WTC11 (cell line): Measurements from ENCODE around the gene APCDD1. TPM values are rescaled to one million over a fixed set of nuclear protein-coding genes. Genes with fewer than 3 reads are reported as not detected.

Experiments used
- ATAC-seq: fragments of 200-7000 bp; cut with Tn5 transposase; 2 replicates; pipeline ENCODE4 v1.10.0; 2021; ENCODE audit warnings: mild to moderate bottlenecking, moderate library complexity
- CTCF ChIA-PET: fragments of 300-600 bp; sonication (Branson Sonifier 250); formaldehyde crosslinking; loops from one replicate; lab custom pipeline; 2021; ENCODE audit warnings: antibody characterized with exemption; lab: Charles Lee
- POLR2A ChIA-PET: fragments of 350-600 bp; sonication (Branson Sonifier 250); formaldehyde crosslinking; loops from one replicate; lab custom pipeline; 2021; ENCODE audit warnings: antibody characterized with exemption; lab: Charles Lee
- DNase-seq: peaks from one replicate; pipeline ENCODE4 v3.0.0; 2021; ENCODE audit warnings: low spot score
- H3K27ac Mint-ChIP-seq: 2 replicates; pipeline ENCODE4 v1.8.0; 2021; ENCODE audit warnings: mixed read lengths
- H3K27me3 Mint-ChIP-seq: 2 replicates; pipeline ENCODE4 v1.8.0; 2021; ENCODE audit warnings: low read depth, mild to moderate bottlenecking, moderate library complexity, mixed read lengths
- H3K36me3 Mint-ChIP-seq: 2 replicates; pipeline ENCODE4 v1.8.0; 2021; ENCODE audit warnings: mixed read lengths
- H3K4me1 Mint-ChIP-seq: 2 replicates; pipeline ENCODE4 v1.8.0; 2022; ENCODE audit warnings: mixed read lengths
- H3K4me3 Mint-ChIP-seq: 2 replicates; pipeline ENCODE4 v1.8.0; 2021; ENCODE audit warnings: mild to moderate bottlenecking, moderate library complexity, mixed read lengths
- H3K9me3 Mint-ChIP-seq: 2 replicates; pipeline ENCODE4 v1.8.0; 2021; ENCODE audit warnings: mixed read lengths
- ATF2 ChIP-seq: sonication (generic); formaldehyde crosslinking; IDR thresholded peaks from 2 replicates; pipeline ENCODE4 v1.8.1; 2022; ENCODE audit warnings: low read depth, missing genetic modification reagents, borderline replicate concordance
- ATF3 ChIP-seq: sonication (generic); formaldehyde crosslinking; conservative IDR thresholded peaks from 2 replicates; pipeline ENCODE4 v1.8.1; 2022; ENCODE audit warnings: mild to moderate bottlenecking, missing genetic modification reagents
- CTCF ChIP-seq: fragments of 200-600 bp; IDR thresholded peaks from 2 replicates; pipeline ENCODE4 v1.8.0; 2022; ENCODE audit warnings: antibody characterized with exemption
- E2F4 ChIP-seq: sonication (generic); formaldehyde crosslinking; IDR thresholded peaks from 2 replicates; pipeline ENCODE4 v1.8.1; 2022; ENCODE audit warnings: low read depth, mild to moderate bottlenecking, moderate library complexity, missing genetic modification reagents, borderline replicate concordance
- EMX1 ChIP-seq: fragments of 250-450 bp; sonication (Bioruptor Pico); IDR thresholded peaks from 2 replicates; pipeline ENCODE4 v1.8.0; 2021; ENCODE audit warnings: mild to moderate bottlenecking
- ERG ChIP-seq: fragments of 250-450 bp; sonication (Bioruptor Pico); IDR thresholded peaks from 2 replicates; pipeline ENCODE4 v1.8.0; 2021; ENCODE audit warnings: mild to moderate bottlenecking
- MLX ChIP-seq: sonication (generic); formaldehyde crosslinking; IDR thresholded peaks from 2 replicates; pipeline ENCODE4 v1.8.1; 2023; ENCODE audit warnings: mild to moderate bottlenecking, missing genetic modification reagents, moderate library complexity
- NFE2L1 ChIP-seq: sonication (generic); formaldehyde crosslinking; IDR thresholded peaks from 2 replicates; pipeline ENCODE4 v1.8.1; 2023; ENCODE audit warnings: missing genetic modification reagents
- PREB ChIP-seq: sonication (generic); formaldehyde crosslinking; IDR thresholded peaks from 2 replicates; pipeline ENCODE4 v1.8.1; 2022; ENCODE audit warnings: mild to moderate bottlenecking, missing genetic modification reagents, moderate library complexity, borderline replicate concordance
- RELA ChIP-seq: sonication (generic); formaldehyde crosslinking; IDR thresholded peaks from 2 replicates; pipeline ENCODE4 v1.8.1; 2022; ENCODE audit warnings: missing genetic modification reagents, mild to moderate bottlenecking, borderline replicate concordance
- ZBTB21 ChIP-seq: sonication (generic); formaldehyde crosslinking; IDR thresholded peaks from 2 replicates; pipeline ENCODE4 v1.8.1; 2023; ENCODE audit warnings: mild to moderate bottlenecking, missing genetic modification reagents, borderline replicate concordance
- ZNF121 ChIP-seq: sonication (generic); formaldehyde crosslinking; IDR thresholded peaks from 2 replicates; pipeline ENCODE4 v1.8.0; 2023; ENCODE audit warnings: missing genetic modification reagents
- ZNF263 ChIP-seq: sonication (generic); formaldehyde crosslinking; IDR thresholded peaks from 2 replicates; pipeline ENCODE4 v1.8.1; 2022; ENCODE audit warnings: low read depth, mild to moderate bottlenecking, moderate library complexity, missing genetic modification reagents
- ZNF281 ChIP-seq: sonication (generic); formaldehyde crosslinking; IDR thresholded peaks from 2 replicates; pipeline ENCODE4 v1.8.0; 2023; ENCODE audit warnings: mild to moderate bottlenecking, missing genetic modification reagents
- ZNF423 ChIP-seq: fragments of 250-450 bp; sonication (Bioruptor Pico); IDR thresholded peaks from 2 replicates; pipeline ENCODE4 v2.1.2; 2022; ENCODE audit warnings: mild to moderate bottlenecking, moderate library complexity
- ZNF512 ChIP-seq: sonication (generic); formaldehyde crosslinking; IDR thresholded peaks from 2 replicates; pipeline ENCODE4 v1.8.1; 2022; ENCODE audit warnings: missing genetic modification reagents, borderline replicate concordance
- total RNA-seq: library from RNA; stranded (reverse); gene quantifications from 3 replicates; pipeline ENCODE4 v1.2.3, GENCODE V29; 2021

Gene APCDD1
- total RNA-seq, 1 experiment from 2014 or later = 7.1 TPM

- no peak overlapping the region for H3K4me3 Mint-ChIP-seq
- H3K9me3 Mint-ChIP-seq = no peaks in the 10 kb centered on the region
- H3K36me3 Mint-ChIP-seq = no peaks in the 10 kb centered on the region
- DNase-seq (no peak), ATAC-seq (no peak)
- no peaks in the 10 kb centered on the region; the same call in none of the 2 replicates for H3K27me3 Mint-ChIP-seq
- no peak for TF ChIP-seq RELA (CRISPR knock-in tag)
- TF ChIP-seq ZNF281 (CRISPR knock-in tag) = no peak
- TF ChIP-seq ZNF121 = 0 out of 2 replicates have a peak, but pooled peaks have one; percentile 38
- TF ChIP-seq ZNF512 = no peak
- no peak overlapping the region for H3K27ac Mint-ChIP-seq
- ChIA-PET POLR2A (no interaction called here), CTCF (no interaction called here)
- H3K4me1 Mint-ChIP-seq = peaks cover 7% of the 10 kb centered on the region
These were observed 11.9 kb upstream of the APCDD1 start for GRCh38 chr18:10442551-10442971.

GRCh38 chr18:10443001-10443400 is 11.4 kb upstream of the APCDD1 start:
- ChIA-PET CTCF (no interaction called here), POLR2A (no interaction called here)
- Mint-ChIP-seq H3K27me3 (no peaks in the 10 kb centered on the region; the same call in none of the 2 replicates), H3K36me3 (no peaks in the 10 kb centered on the region), H3K9me3 (no peaks in the 10 kb centered on the region), H3K27ac (no peak overlapping the region), H3K4me1 (peaks cover 7% of the 10 kb centered on the region), H3K4me3 (no peak overlapping the region)
- DNase-seq = no peak
- ATAC-seq = no peak
- TF ChIP-seq ATF3 = no peak
- TF ChIP-seq MLX (CRISPR knock-in tag) = no peak
- no peak for TF ChIP-seq ZNF263 (CRISPR knock-in tag)
- no peak for TF ChIP-seq ZNF423 (CRISPR knock-in tag)
- no peak for TF ChIP-seq NFE2L1 (CRISPR knock-in tag)
- no peak for TF ChIP-seq ERG (CRISPR knock-in tag)
- no peak for TF ChIP-seq EMX1 (CRISPR knock-in tag)
- no peak for TF ChIP-seq ZBTB21 (CRISPR knock-in tag)
- TF ChIP-seq ZNF281 (CRISPR knock-in tag) = no peak
- no peak for TF ChIP-seq PREB
- no peak for TF ChIP-seq CTCF
- no peak for TF ChIP-seq E2F4 (CRISPR knock-in tag)
- no peak for TF ChIP-seq ATF2
